A673 (cell line): Measurements from ENCODE around the gene MAP3K1. TPM values are rescaled to one million over a fixed set of nuclear protein-coding genes. Genes with fewer than 3 reads are reported as not detected.

Source experiments
- BruUV-seq: library from RNA; stranded (reverse); fragments of 400-500 nt; replicated peaks from 2 replicates; lab custom pipeline; 2021; lab: Mats Ljungman, UMichigan
- CTCF ChIA-PET: fragments of 300-600 bp; sonication (Branson Sonifier 250); formaldehyde crosslinking; loops from one replicate; lab custom pipeline; 2022; ENCODE audit warnings: antibody characterized with exemption; lab: Charles Lee
- POLR2A ChIA-PET: fragments of 300-600 bp; sonication (Branson Sonifier 250); formaldehyde crosslinking; loops from one replicate; lab custom pipeline; 2022; ENCODE audit warnings: antibody characterized with exemption; ENCODE audit not compliant: low non-redundant PET; lab: Charles Lee
- DNase-seq: peaks from one replicate; pipeline ENCODE4 v3.0.0-alpha.2; 2015; ENCODE audit warnings: low spot score
- H3K27ac ChIP-seq: fragments of 200-600 bp; sonication (generic); 2 replicates; pipeline ENCODE4 v1.5.1; 2016; ENCODE audit warnings: mixed run types, low read depth, mild to moderate bottlenecking, mixed read lengths, antibody characterized with exemption, low read length; ENCODE audit not compliant: poor library complexity, severe bottlenecking
- H3K27me3 ChIP-seq: fragments of 200-600 bp; sonication (generic); replicated peaks from 2 replicates; pipeline ENCODE4 v1.6.1; 2017; ENCODE audit warnings: mixed run types, low read depth, mild to moderate bottlenecking, mixed read lengths, antibody characterized with exemption, low read length; ENCODE audit not compliant: insufficient read depth, poor library complexity
- H3K36me3 ChIP-seq: fragments of 200-600 bp; sonication (generic); 2 replicates; pipeline ENCODE4 v1.6.1; 2016; ENCODE audit warnings: mixed run types, mild to moderate bottlenecking, mixed read lengths, antibody characterized with exemption, low read length; ENCODE audit not compliant: insufficient read depth, poor library complexity, severe bottlenecking
- H3K4me1 ChIP-seq: fragments of 200-600 bp; sonication (generic); 2 replicates; pipeline ENCODE4 v1.6.1; 2017; ENCODE audit warnings: mixed run types, mild to moderate bottlenecking, mixed read lengths, antibody characterized with exemption, low read length; ENCODE audit not compliant: insufficient read depth, poor library complexity, severe bottlenecking
- H3K4me3 ChIP-seq: fragments of 200-600 bp; sonication (generic); 2 replicates; pipeline ENCODE4 v1.5.1; 2016; ENCODE audit warnings: low read depth, mixed run types, mild to moderate bottlenecking, mixed read lengths, low read length; ENCODE audit not compliant: poor library complexity, severe bottlenecking
- H3K9me3 ChIP-seq: fragments of 200-600 bp; sonication (generic); 2 replicates; pipeline ENCODE4 v1.6.1; 2016; ENCODE audit warnings: mixed run types, low read depth, mild to moderate bottlenecking, mixed read lengths, antibody characterized with exemption, low read length; ENCODE audit not compliant: poor library complexity, severe bottlenecking
- CTCF ChIP-seq: fragments of 300-800, 200-600 bp; sonication (generic); conservative IDR thresholded peaks from 2 replicates; pipeline ENCODE4 v1.5.1; 2017; ENCODE audit warnings: low read depth, mild to moderate bottlenecking, antibody characterized with exemption, low read length, moderate library complexity, mixed read lengths
- EZH2 ChIP-seq: fragments of 200-600 bp; sonication (generic); IDR thresholded peaks from 2 replicates; pipeline ENCODE4 v1.6.1; 2017; ENCODE audit warnings: borderline replicate concordance, low read depth, mild to moderate bottlenecking, mixed read lengths, antibody characterized with exemption, low read length; ENCODE audit not compliant: poor library complexity, severe bottlenecking
- intact Hi-C: fragments of 100-400 bp; cut with micrococcal nuclease; formaldehyde crosslinking; loops from one replicate; pipeline ENCODE4 v1.10.0; 2022; ENCODE audit not compliant: unreplicated experiment
- total RNA-seq: library from RNA; stranded (reverse); gene quantifications from 2 replicates; pipeline ENCODE4 v1.2.3, GENCODE V29; 2021

MAP3K1 gene
- total RNA-seq, 1 experiment from 2014 or later = 7.2 TPM

GRCh38 chr5:56861893-56862485 is 46.6 kb downstream of the MAP3K1 start:
- Histone ChIP-seq H3K27me3 (no peaks in the 10 kb centered on the region), H3K27ac (no peak overlapping the region), H3K4me1 (no peaks in the 10 kb centered on the region), H3K4me3 (no peak overlapping the region), H3K36me3 (no peaks in the 10 kb centered on the region), H3K9me3 (no peaks in the 10 kb centered on the region)
- no peak for DNase-seq
- ChIA-PET POLR2A (no interaction called here), CTCF (no interaction called here)
- BruUV-seq = no TSS peak
- intact Hi-C loops = no loop called here
- no peak for TF ChIP-seq CTCF

GRCh38 chr5:56862909-56863308 is 47.6 kb downstream of the MAP3K1 start:
- no peaks in the 10 kb centered on the region for H3K27me3 ChIP-seq
- ChIA-PET POLR2A (no interaction called here), CTCF (no interaction called here)
- H3K27ac ChIP-seq = no peak overlapping the region
- TF ChIP-seq CTCF = no peak
- TF ChIP-seq EZH2 = no peak
- BruUV-seq = no TSS peak
- H3K36me3 ChIP-seq = no peaks in the 10 kb centered on the region
- no peak overlapping the region for H3K4me3 ChIP-seq
- H3K9me3 ChIP-seq = no peaks in the 10 kb centered on the region
- intact Hi-C loops = no loop called here
- DNase-seq = no peak
- no peaks in the 10 kb centered on the region for H3K4me1 ChIP-seq

- ChIA-PET CTCF (no interaction called here), POLR2A (no interaction called here)
- no peak overlapping the region for H3K4me3 ChIP-seq
- no TSS peak for BruUV-seq
- H3K27me3 ChIP-seq = no peaks in the 10 kb centered on the region
- no peak overlapping the region for H3K27ac ChIP-seq
- H3K9me3 ChIP-seq = no peaks in the 10 kb centered on the region
- no peak for DNase-seq
- no peak for TF ChIP-seq CTCF
- no peaks in the 10 kb centered on the region for H3K4me1 ChIP-seq
- intact Hi-C loops = no loop called here
- peaks cover 2% of the 10 kb centered on the region for H3K36me3 ChIP-seq
Observed at GRCh38 chr5:56871777-56872176, 56.4 kb downstream of the MAP3K1 start.
